ENCODE results near the gene ATP5F1E. TPM values are rescaled to one million over a fixed set of nuclear protein-coding genes. Genes with fewer than 3 reads are reported as not detected.

The ATP5F1E gene
- total and polyA plus RNA-seq, 9 of the 15 experiments (the other 6 are each of a cell fraction or from before 2014, with no cell fraction given), result 60.3 to 162 (median 113) TPM

GRCh38 chr20:59030911-59031563, 1.1 kb downstream of the ATP5F1E start (continued):
- TF ChIP-seq ZNF778 (CRISPR knock-in tag; IDR thresholded peaks at IDR 0.05) (no peak), POLR2AphosphoS5 (IDR thresholded peaks at IDR 0.05; ENCODE audit: control insufficient read depth, insufficient read depth, low read depth, low read length) (no peak), RFX7 (CRISPR knock-in tag; IDR thresholded peaks at IDR 0.05) (no peak), KAT2B (IDR thresholded peaks at IDR 0.05; ENCODE audit: low read depth, low read length) (no peak), ZNF77 (CRISPR knock-in tag; IDR thresholded peaks at IDR 0.05) (no peak), BRD4 (IDR thresholded peaks at IDR 0.05) (no peak), CC2D1A (IDR thresholded peaks at IDR 0.05) (no peak)
- TF ChIP-seq, protein P1, sequence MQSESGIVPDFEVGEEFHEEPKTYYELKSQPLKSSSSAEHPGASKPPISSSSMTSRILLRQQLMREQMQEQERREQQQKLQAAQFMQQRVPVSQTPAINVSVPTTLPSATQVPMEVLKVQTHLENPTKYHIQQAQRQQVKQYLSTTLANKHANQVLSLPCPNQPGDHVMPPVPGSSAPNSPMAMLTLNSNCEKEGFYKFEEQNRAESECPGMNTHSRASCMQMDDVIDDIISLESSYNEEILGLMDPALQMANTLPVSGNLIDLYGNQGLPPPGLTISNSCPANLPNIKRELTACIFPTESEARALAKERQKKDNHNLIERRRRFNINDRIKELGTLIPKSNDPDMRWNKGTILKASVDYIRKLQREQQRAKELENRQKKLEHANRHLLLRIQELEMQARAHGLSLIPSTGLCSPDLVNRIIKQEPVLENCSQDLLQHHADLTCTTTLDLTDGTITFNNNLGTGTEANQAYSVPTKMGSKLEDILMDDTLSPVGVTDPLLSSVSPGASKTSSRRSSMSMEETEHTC (IDR thresholded peaks at IDR 0.05), result no peak

GRCh38 chr20:59028812-59029211, 3.3 kb downstream of the ATP5F1E start:
- Histone ChIP-seq H3K4me3 (peak overlapping the region; percentile 21), H3K4me2 (ENCODE audit: insufficient read depth, low read length) (peak overlapping the region; percentile 56), H3K4me1 (replicated peaks in 1 of 2; ENCODE audit: control insufficient read depth in 2 of 2, insufficient read depth in 2 of 2, low read length in 2 of 2) (peaks cover 24% of the 10 kb centered on the region in 2 experiments; a peak in 4 of 5 replicates), H3K9ac (ENCODE audit: insufficient read depth in 1 of 2, low read depth in 2 of 2, low read length in 2 of 2) (peak overlapping the region; percentile 82 to 93), H3K27ac (ENCODE audit: extremely low read depth, low read depth, low read length) (no peak overlapping the region), H3K27me3 (ENCODE audit: control insufficient read depth in 2 of 2, insufficient read depth in 2 of 2, low read length in 2 of 2) (no peaks in the 10 kb centered on the region), H3K9me3 (replicated peaks; ENCODE audit: control insufficient read depth, insufficient read depth, low read depth, low read length) (no peaks in the 10 kb centered on the region), H3K36me3 (ENCODE audit: control insufficient read depth, insufficient read depth, low read length) (peaks cover 90% of the 10 kb centered on the region), H2AFZ (ENCODE audit: low read depth, low read length) (no peak overlapping the region), H4K20me1 (replicated peaks; ENCODE audit: control insufficient read depth, insufficient read depth, low read length) (no peaks in the 10 kb centered on the region; the same call in 1 of the 2 replicates), H3K79me2 (ENCODE audit: control insufficient read depth, insufficient read depth, low read length) (peaks cover 93% of the 10 kb centered on the region), H3K9me1 (ENCODE audit: control insufficient read depth, insufficient read depth, low read length) (no peaks in the 10 kb centered on the region)
- in situ Hi-C loops (cut with MboI) (no loop called here), intact Hi-C loops (cut with micrococcal nuclease) (no loop called here)
- BruUV-seq (replicated peaks), result no TSS peak
- peak; percentile 29 for FAIRE-seq
- CTCF ChIA-PET (ENCODE audit: low intra/inter-chr PET ratio), result no interaction called here
- DNase-seq (ENCODE audit: extremely low read depth in 1 of 4, low spot score in 3 of 4), result no peak
- TF ChIP-seq KDM1A (IDR thresholded peaks at IDR 0.05) (0 out of 4 replicates have a peak, but pooled peaks of 1 of the 2 experiments have one; percentile 9), PHTF2 (CRISPR knock-in tag; IDR thresholded peaks at IDR 0.05) (no peak), PBX2 (CRISPR knock-in tag; IDR thresholded peaks at IDR 0.05; ENCODE audit: low read depth) (no peak), PBX2 (tag; conservative IDR thresholded peaks at IDR 0.05; ENCODE audit: low read depth) (no peak)
- ATAC-seq, result no peak
- POLR2A ChIA-PET, result interaction anchor here (0.7 to 0.8 kb wide), 2 partner anchors 10 to 14 kb away, joined by 3 read pairs; partner anchors contain the start of genes PRELID3B and TUBB1
- WGBS (ENCODE audit: insufficient coverage, low coverage, missing lambda C conversion rate), result 42% methylated on average over 2 of the region's 2 CpGs
